Heart left ventricle (tissue), 16 donors: Measurements from ENCODE around the gene ARL8B. TPM values are rescaled to one million over a fixed set of nuclear protein-coding genes. Genes with fewer than 3 reads are reported as not detected.
"Not testable (repeated sequence)": the region's sequence is repeated elsewhere in the genome, so short reads cannot be mapped to it uniquely, and the experiment has no call there.

Experiments used
- ATAC-seq, 4 donors: fragments of 200-7000 bp; cut with Tn5 transposase; one replicate each; pipeline ENCODE4 v1.9.1; 2020 to 2022; ENCODE audit warnings: moderate library complexity in 4 of 4, mild to moderate bottlenecking in 3 of 4, moderate number of reproducible peaks in 1 of 4
- DNase-seq, 5 donors: peaks; one replicate each; pipeline ENCODE4 v3.0.0-alpha.2; 2020
- H3K27ac ChIP-seq, 12 donors: fragments of 200-600 bp; sonication (generic) in 4 of 12; one replicate each; pipeline versions ENCODE4 v1.5.0 to v1.8.0; 2016 to 2022; ENCODE audit warnings: mild to moderate bottlenecking in 2 of 12
- H3K27me3 ChIP-seq, 9 donors: fragments of 200-600 bp; sonication (generic) in 2 of 9; one replicate each; pipeline versions ENCODE4 v1.5.1 to v1.8.0; 2016 to 2022; ENCODE audit warnings: mild to moderate bottlenecking in 3 of 9
- H3K36me3 ChIP-seq, 9 donors: fragments of 200-600 bp; sonication (generic) in 2 of 9; one replicate each; pipeline versions ENCODE4 v1.5.0 to v1.8.0; 2018 to 2022; ENCODE audit warnings: mild to moderate bottlenecking in 2 of 9
- H3K4me1 ChIP-seq, 12 donors: fragments of 200-600 bp; sonication (generic) in 4 of 12; one replicate each; pipeline versions ENCODE4 v1.5.0 to v1.8.0; 2016 to 2022; ENCODE audit warnings: mild to moderate bottlenecking in 3 of 12
- H3K4me3 ChIP-seq, 12 donors: fragments of 200-600 bp; sonication (generic) in 4 of 12; one replicate each; pipeline versions ENCODE4 v1.5.0 to v1.8.0; 2017 to 2022; ENCODE audit warnings: mild to moderate bottlenecking in 9 of 12, moderate library complexity in 4 of 12
- H3K9me3 ChIP-seq, 12 donors: fragments of 200-600 bp; sonication (generic) in 4 of 12; one replicate each; pipeline versions ENCODE4 v1.5.0 to v1.8.0; 2016 to 2022; ENCODE audit warnings: mild to moderate bottlenecking in 1 of 12
- POLR2A ChIP-seq, 2 donors: fragments of 450-650 bp; IDR thresholded peaks; one replicate each; pipeline ENCODE4 v1.6.1; 2017; ENCODE audit warnings: antibody characterized with exemption in 2 of 2, mild to moderate bottlenecking in 2 of 2, moderate library complexity in 2 of 2
- WGBS, 4 donors: extraction: QIAGEN DNeasy Blood & Tissue Kit in 2 of 4; methylation state at CpG; one replicate each; pipeline versions ENCODE4 v1.1.5 to v1.1.7; 2013 to 2018; 5-methylcytosine and 5-hydroxymethylcytosine counted together
- intact Hi-C, 10 donors: fragments of 100-400 bp; cut with DNase I; formaldehyde crosslinking; loops; one replicate each; pipeline versions ENCODE4 v1.11.1 to v1.14.2; 2022
- polyA plus RNA-seq, 2 donors: library from polyadenylated mRNA; stranded (reverse); fragments of 200-250 nt; gene quantifications; one replicate each; pipeline ENCODE4 v1.2.3, GENCODE V29; 2013
- total RNA-seq, 9 donors: library from RNA; depleted of rRNA in 2 of 9; stranded (reverse); fragments of >200 nt in 2 of 9; fragmentation: NEBNext Ultra II Directional in 3 of 9; extraction: Animal tissue kit (Norgen Biotek cat#: 25700) in 3 of 9; gene quantifications; one replicate each; pipeline versions ENCODE4 v1.1.0 to v1.2.4, GENCODE V29; 2016 to 2023
- TF ChIP-seq, protein P1 (sequence below), 12 donors: fragments of 200-600 bp; sonication (generic) in 4 of 12; IDR thresholded peaks; one replicate each; pipeline versions ENCODE4 v1.5.0 to v1.8.0; 2018 to 2022; ENCODE audit warnings: antibody characterized with exemption in 12 of 12, mild to moderate bottlenecking in 5 of 12
- donor health status: ischemic (EF 13 %, LVEDD 7.1; RV severe dilation, severe dysfunction).
- donor health status: healthy with polysubstance abuse.
- donor health status: DM: no; HTN: yes; CAD: no.
- donor health status: DM: no; HTN: no; CAD: no.
- donor health status: ischemic (EF 25% LVEDD 6.9; RV normal size, moderate dysfunction).
- donor health status: ischemic (EF 25% LVEDD 5.7; RV mildly dilated, moderate dysfunction).
- donor health status: healthy.
- donor health status: DM: yes; HTN: yes; CAD: no.
- donor health status: ischemic (EF 35%, LVEDD 5.7; RV mildly dilated, moderate dysfunction).
- donor health status: nonischemic (EF 11% LVEDD 7.7; RV severe dilation, severe dysfunction).
- donor health status: DM: yes; HTN: yes; CAD: no.
- donor health status: PGD.
- donor health status: ischemic (EF 29% LVEDD 5.4; RV normal size, mild dysfunction).
- donor health status: nonischemic (EF 23%, LVEDD 6.1; RV moderate dilation, normal function).

The ARL8B gene
- total and polyA plus RNA-seq, 11 donors: 32.9 to 106 (median 64.0) TPM

GRCh38 chr3:5168110-5168509 lies 46.0 kb downstream of the ARL8B start:
- DNase-seq (no peak), ATAC-seq (no peak)
- intact Hi-C loops: no loop called here
- H3K36me3 ChIP-seq: peaks cover 0 to 29% (median 24%) of the 10 kb centered on the region in 9 donors
- TF ChIP-seq POLR2A (IDR thresholded peaks at IDR 0.05): no peak
- H3K9me3 ChIP-seq: no peaks in the 10 kb centered on the region
- no peaks in the 10 kb centered on the region for H3K27me3 ChIP-seq
- 93 to 96% (median 95%) methylated on average over 4 of the region's 4 CpGs for WGBS, 4 donors
- no peak overlapping the region for H3K4me3 ChIP-seq
- H3K27ac ChIP-seq: no peak overlapping the region
- H3K4me1 ChIP-seq: peaks cover 0 to 54% (median 15%) of the 10 kb centered on the region in 12 donors

- Histone ChIP-seq H3K9me3 (no peaks in the 10 kb centered on the region), H3K36me3 (peaks cover 0 to 45% (median 41%) of the 10 kb centered on the region in 9 donors), H3K27ac (no peak overlapping the region), H3K27me3 (no peaks in the 10 kb centered on the region), H3K4me3 (no peak overlapping the region), H3K4me1 (peaks cover 0 to 43% (median 10%) of the 10 kb centered on the region in 12 donors)
- WGBS, 4 donors: 48 to 62% (median 58%) methylated on average over 2 of the region's 2 CpGs
- TF ChIP-seq, protein P1, sequence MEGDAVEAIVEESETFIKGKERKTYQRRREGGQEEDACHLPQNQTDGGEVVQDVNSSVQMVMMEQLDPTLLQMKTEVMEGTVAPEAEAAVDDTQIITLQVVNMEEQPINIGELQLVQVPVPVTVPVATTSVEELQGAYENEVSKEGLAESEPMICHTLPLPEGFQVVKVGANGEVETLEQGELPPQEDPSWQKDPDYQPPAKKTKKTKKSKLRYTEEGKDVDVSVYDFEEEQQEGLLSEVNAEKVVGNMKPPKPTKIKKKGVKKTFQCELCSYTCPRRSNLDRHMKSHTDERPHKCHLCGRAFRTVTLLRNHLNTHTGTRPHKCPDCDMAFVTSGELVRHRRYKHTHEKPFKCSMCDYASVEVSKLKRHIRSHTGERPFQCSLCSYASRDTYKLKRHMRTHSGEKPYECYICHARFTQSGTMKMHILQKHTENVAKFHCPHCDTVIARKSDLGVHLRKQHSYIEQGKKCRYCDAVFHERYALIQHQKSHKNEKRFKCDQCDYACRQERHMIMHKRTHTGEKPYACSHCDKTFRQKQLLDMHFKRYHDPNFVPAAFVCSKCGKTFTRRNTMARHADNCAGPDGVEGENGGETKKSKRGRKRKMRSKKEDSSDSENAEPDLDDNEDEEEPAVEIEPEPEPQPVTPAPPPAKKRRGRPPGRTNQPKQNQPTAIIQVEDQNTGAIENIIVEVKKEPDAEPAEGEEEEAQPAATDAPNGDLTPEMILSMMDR (IDR thresholded peaks at IDR 0.05): no peak
- TF ChIP-seq POLR2A (IDR thresholded peaks at IDR 0.05): no peak
- DNase-seq: no peak
- intact Hi-C loops: no loop called here
- ATAC-seq: no peak
These were observed 47.7 kb downstream of the ARL8B start for GRCh38 chr3:5169807-5170206.

DNA sequence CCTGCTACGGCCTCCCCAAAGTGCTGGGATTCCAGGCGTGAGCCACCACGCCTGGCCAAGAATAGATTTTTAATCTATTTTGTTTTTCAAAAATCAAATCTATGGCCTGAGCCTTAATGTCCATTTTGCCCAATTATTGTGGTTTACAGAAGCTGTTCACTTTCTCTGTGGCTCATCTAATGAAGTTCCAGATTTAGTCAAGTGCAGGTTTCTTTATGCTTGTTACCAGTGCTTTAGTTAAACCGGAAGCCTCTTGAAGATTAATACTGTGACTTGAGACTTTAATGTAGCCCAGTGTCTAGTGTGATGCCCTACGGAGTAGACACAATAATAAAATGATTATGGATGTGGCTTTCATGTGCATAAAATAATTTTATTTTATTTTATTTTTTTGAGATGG lies 48.9 kb downstream of the ARL8B start:
- TF ChIP-seq, protein P1 (IDR thresholded peaks at IDR 0.05): no peak
- no peak for TF ChIP-seq POLR2A (IDR thresholded peaks at IDR 0.05)
- intact Hi-C loops: no loop called here
- ATAC-seq: no peak
- DNase-seq: no peak
- Histone ChIP-seq H3K36me3 (peaks cover 0 to 57% (median 52%) of the 10 kb centered on the region in 9 donors), H3K27me3 (no peaks in the 10 kb centered on the region), H3K4me3 (no peak overlapping the region), H3K4me1 (peaks cover 0 to 35% (median 8%) of the 10 kb centered on the region in 12 donors), H3K27ac (no peak overlapping the region), H3K9me3 (no peaks in the 10 kb centered on the region)
- WGBS, 4 donors: 87 to 96% (median 91%) methylated on average over 5 of the region's 5 CpGs

GRCh38 chr3:5172018-5172417 lies 49.9 kb downstream of the ARL8B start:
- no peaks in the 10 kb centered on the region for H3K9me3 ChIP-seq
- H3K27me3 ChIP-seq: no peaks in the 10 kb centered on the region
- peaks cover 0 to 30% (median 6%) of the 10 kb centered on the region in 12 donors for H3K4me1 ChIP-seq
- intact Hi-C loops: no loop called here
- ATAC-seq (no peak), DNase-seq (no peak)
- TF ChIP-seq, protein P1 (IDR thresholded peaks at IDR 0.05): no peak
- TF ChIP-seq POLR2A (IDR thresholded peaks at IDR 0.05): no peak
- 96 to 97% (median 96%) methylated on average over 4 of the region's 4 CpGs for WGBS, 4 donors
- H3K27ac ChIP-seq: no peak overlapping the region
- H3K4me3 ChIP-seq: no peak overlapping the region
- H3K36me3 ChIP-seq: peaks cover 0 to 67% (median 60%) of the 10 kb centered on the region in 9 donors

DNA sequence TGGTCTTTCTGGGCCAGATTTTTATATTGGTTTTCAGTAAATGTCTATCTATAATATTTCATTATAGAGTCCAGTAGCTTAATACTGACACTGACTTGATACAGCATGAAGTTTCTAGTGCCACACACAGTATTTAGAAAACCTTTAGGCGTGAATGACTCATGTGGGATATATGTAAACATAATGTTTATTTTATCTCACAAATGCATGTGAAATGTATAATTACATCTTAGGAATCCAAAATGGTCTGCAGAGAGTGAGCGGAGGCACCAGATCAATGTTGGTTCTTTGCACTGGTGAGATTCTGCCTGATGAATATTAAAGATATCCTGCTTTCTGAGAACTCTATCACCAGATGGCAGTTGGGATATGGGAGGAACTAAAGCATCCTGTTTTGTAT lies 56.9 kb downstream of the ARL8B start:
- H3K27ac ChIP-seq, intact Hi-C loops, H3K9me3 ChIP-seq, H3K27me3 ChIP-seq, H3K4me3 ChIP-seq, ATAC-seq, DNase-seq: not testable (repeated sequence)
- WGBS, 4 donors: 82 to 94% (median 84%) methylated on average over 2 of the region's 2 CpGs
- peaks cover 0 to 85% (median 71%) of the 10 kb centered on the region in 9 donors for H3K36me3 ChIP-seq
- peaks cover 0 to 19% (median 4%) of the 10 kb centered on the region in 12 donors for H3K4me1 ChIP-seq
